ENCODE data around the gene YKT6.
A peak's percentile ranks its signal among the peaks of the same experiment; 100 is the strongest.

Gene YKT6

GRCh38 chr7:44176486-44176885 is 24.3 kb upstream of the YKT6 start:
- TF ChIP-seq KLF10 (tag by site-specific recombination; IDR thresholded peaks at IDR 0.05) (no peak), SP7 (tag by site-specific recombination; IDR thresholded peaks at IDR 0.05) (no peak), SETDB1 (IDR thresholded peaks at IDR 0.05; ENCODE audit: insufficient read length, low read length) (no peak), ZNF670 (tag by site-specific recombination; IDR thresholded peaks at IDR 0.05; ENCODE audit: low read depth) (no peak), BCL11A (tag by site-specific recombination; IDR thresholded peaks at IDR 0.05; ENCODE audit: low read depth) (no peak), ZNF510 (tag by site-specific recombination; IDR thresholded peaks at IDR 0.05; ENCODE audit: insufficient replicate concordance) (no peak), ZNF366 (tag by site-specific recombination; conservative IDR thresholded peaks at IDR 0.05) (no peak), MZF1 (tag by site-specific recombination; IDR thresholded peaks at IDR 0.05; ENCODE audit: borderline replicate concordance) (no peak), IKZF3 (tag by site-specific recombination; IDR thresholded peaks at IDR 0.05) (no peak), ZNF10 (tag by site-specific recombination; IDR thresholded peaks at IDR 0.05) (no peak), ZEB2 (tag by site-specific recombination; IDR thresholded peaks at IDR 0.05) (no peak)
- H3K36me3 ChIP-seq (ENCODE audit: control insufficient read depth in 2 of 2, insufficient read depth in 1 of 2, low read length in 2 of 2): no peaks in the 10 kb centered on the region
- CTCF ChIA-PET: interaction anchor here (0.5 to 0.6 kb wide), 2 partner anchors 21 to 66 kb away, joined by 3 to 4 read pairs; no protein-coding TSS in a partner anchor
- H3K4me1 ChIP-seq (ENCODE audit: control insufficient read depth, insufficient read depth, low read length): peaks cover 7% of the 10 kb centered on the region; the same call in 1 of the 2 replicates
- H3K9me3 ChIP-seq (ENCODE audit: control insufficient read depth, insufficient read depth, low read depth, low read length): no peaks in the 10 kb centered on the region
- no peak overlapping the region for H3K4me3 ChIP-seq (ENCODE audit: low read depth, low read length)
- no peak overlapping the region for H3K27ac ChIP-seq (ENCODE audit: extremely low read depth, low read depth, low read length)
- POLR2A ChIA-PET: no interaction called here

DNA sequence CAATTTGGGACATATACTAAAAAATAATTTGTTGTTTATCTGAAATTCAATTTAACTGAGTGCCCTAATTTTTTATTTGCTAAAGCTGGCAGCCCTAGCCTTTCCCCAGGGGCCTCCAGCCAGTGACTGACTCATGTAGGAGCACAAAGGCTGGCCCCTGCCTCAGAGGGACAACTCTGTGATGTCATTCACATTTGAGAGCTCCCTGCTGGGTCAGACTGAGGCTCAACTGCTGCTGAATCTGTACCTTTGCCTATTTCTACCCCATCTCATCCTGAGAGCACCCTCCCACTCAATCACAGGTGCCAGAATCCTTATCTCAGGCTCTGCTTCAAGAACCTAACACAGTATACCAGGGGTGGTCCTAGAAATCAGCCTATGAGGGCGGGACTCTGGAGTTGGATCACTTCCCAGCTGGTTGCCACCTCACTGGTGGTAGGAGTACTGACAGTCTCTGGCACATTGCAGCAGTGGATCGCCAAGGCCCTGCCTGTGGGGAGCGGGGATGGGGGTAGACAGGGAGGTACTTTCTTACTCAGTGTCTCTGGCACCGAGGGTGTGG is 23.1 kb upstream of the YKT6 start:
- H3K36me3 ChIP-seq (ENCODE audit: control insufficient read depth in 2 of 2, insufficient read depth in 1 of 2, low read length in 2 of 2): no peaks in the 10 kb centered on the region
- H3K4me1 ChIP-seq (ENCODE audit: control insufficient read depth, insufficient read depth, low read length): peaks cover 7% of the 10 kb centered on the region; the same call in 1 of the 2 replicates
- no peak overlapping the region for H3K27ac ChIP-seq (ENCODE audit: extremely low read depth, low read depth, low read length)
- H3K9me3 ChIP-seq (ENCODE audit: control insufficient read depth, insufficient read depth, low read depth, low read length): no peaks in the 10 kb centered on the region
- CTCF ChIA-PET: interaction anchor here (0.7 to 0.9 kb wide), 2 partner anchors 20 to 105 kb away, joined by 3 read pairs; no protein-coding TSS in a partner anchor
- no peak overlapping the region for H3K4me3 ChIP-seq (ENCODE audit: low read depth, low read length)
- POLR2A ChIA-PET: no interaction called here
- peak; percentile 82 for TF ChIP-seq ZIC2 (tag by site-specific recombination; IDR thresholded peaks at IDR 0.05)
- TF ChIP-seq ZNF274 (IDR thresholded peaks at IDR 0.05; ENCODE audit: low read length): no peak
- TF ChIP-seq ZNF274 (tag by site-specific recombination; IDR thresholded peaks at IDR 0.05; ENCODE audit: borderline replicate concordance): no peak
- TF ChIP-seq ZBTB7A (tag by site-specific recombination; IDR thresholded peaks at IDR 0.05; ENCODE audit: low read depth): no peak
- TF ChIP-seq, protein P1, sequence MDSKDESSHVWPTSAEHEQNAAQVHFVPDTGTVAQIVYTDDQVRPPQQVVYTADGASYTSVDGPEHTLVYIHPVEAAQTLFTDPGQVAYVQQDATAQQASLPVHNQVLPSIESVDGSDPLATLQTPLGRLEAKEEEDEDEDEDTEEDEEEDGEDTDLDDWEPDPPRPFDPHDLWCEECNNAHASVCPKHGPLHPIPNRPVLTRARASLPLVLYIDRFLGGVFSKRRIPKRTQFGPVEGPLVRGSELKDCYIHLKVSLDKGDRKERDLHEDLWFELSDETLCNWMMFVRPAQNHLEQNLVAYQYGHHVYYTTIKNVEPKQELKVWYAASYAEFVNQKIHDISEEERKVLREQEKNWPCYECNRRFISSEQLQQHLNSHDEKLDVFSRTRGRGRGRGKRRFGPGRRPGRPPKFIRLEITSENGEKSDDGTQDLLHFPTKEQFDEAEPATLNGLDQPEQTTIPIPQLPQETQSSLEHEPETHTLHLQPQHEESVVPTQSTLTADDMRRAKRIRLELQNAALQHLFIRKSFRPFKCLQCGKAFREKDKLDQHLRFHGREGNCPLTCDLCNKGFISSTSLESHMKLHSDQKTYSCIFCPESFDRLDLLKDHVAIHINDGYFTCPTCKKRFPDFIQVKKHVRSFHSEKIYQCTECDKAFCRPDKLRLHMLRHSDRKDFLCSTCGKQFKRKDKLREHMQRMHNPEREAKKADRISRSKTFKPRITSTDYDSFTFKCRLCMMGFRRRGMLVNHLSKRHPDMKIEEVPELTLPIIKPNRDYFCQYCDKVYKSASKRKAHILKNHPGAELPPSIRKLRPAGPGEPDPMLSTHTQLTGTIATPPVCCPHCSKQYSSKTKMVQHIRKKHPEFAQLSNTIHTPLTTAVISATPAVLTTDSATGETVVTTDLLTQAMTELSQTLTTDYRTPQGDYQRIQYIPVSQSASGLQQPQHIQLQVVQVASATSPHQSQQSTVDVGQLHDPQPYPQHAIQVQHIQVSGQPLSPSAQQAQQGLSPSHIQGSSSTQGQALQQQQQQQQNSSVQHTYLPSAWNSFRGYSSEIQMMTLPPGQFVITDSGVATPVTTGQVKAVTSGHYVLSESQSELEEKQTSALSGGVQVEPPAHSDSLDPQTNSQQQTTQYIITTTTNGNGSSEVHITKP (tag by site-specific recombination; IDR thresholded peaks at IDR 0.05): peak; percentile 71
- no peak for TF ChIP-seq ZBTB1 (tag by site-specific recombination; IDR thresholded peaks at IDR 0.05)
- TF ChIP-seq ZBTB8A (tag by site-specific recombination; IDR thresholded peaks at IDR 0.05): peak; percentile 48
- TF ChIP-seq ZBTB48 (tag by site-specific recombination; IDR thresholded peaks at IDR 0.05): peak; percentile 85
- peak; percentile 28; the same call in 1 of the 2 replicates for TF ChIP-seq FEZF1 (tag by site-specific recombination; IDR thresholded peaks at IDR 0.05)
- TF ChIP-seq ZNF768 (tag by site-specific recombination; IDR thresholded peaks at IDR 0.05): no peak
- TF ChIP-seq, protein P2, sequence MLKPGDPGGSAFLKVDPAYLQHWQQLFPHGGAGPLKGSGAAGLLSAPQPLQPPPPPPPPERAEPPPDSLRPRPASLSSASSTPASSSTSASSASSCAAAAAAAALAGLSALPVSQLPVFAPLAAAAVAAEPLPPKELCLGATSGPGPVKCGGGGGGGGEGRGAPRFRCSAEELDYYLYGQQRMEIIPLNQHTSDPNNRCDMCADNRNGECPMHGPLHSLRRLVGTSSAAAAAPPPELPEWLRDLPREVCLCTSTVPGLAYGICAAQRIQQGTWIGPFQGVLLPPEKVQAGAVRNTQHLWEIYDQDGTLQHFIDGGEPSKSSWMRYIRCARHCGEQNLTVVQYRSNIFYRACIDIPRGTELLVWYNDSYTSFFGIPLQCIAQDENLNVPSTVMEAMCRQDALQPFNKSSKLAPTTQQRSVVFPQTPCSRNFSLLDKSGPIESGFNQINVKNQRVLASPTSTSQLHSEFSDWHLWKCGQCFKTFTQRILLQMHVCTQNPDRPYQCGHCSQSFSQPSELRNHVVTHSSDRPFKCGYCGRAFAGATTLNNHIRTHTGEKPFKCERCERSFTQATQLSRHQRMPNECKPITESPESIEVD (tag by site-specific recombination; IDR thresholded peaks at IDR 0.05): no peak; the same call in 1 of the 2 replicates
- TF ChIP-seq ZXDB (tag by site-specific recombination; IDR thresholded peaks at IDR 0.05): 0 out of 2 replicates have a peak, but pooled peaks have one; percentile 38
- TF ChIP-seq ZBTB21 (tag by site-specific recombination; IDR thresholded peaks at IDR 0.05): peak; percentile 88
- no peak for TF ChIP-seq ZNF624 (tag by site-specific recombination; IDR thresholded peaks at IDR 0.05)
- no peak for TF ChIP-seq ZNF777 (tag by site-specific recombination; IDR thresholded peaks at IDR 0.05; ENCODE audit: borderline replicate concordance)
- TF ChIP-seq ZNF677 (tag by site-specific recombination; IDR thresholded peaks at IDR 0.05): no peak
- no peak for TF ChIP-seq ZNF311 (tag by site-specific recombination; IDR thresholded peaks at IDR 0.05; ENCODE audit: borderline replicate concordance)
- 0 out of 2 replicates have a peak, but pooled peaks have one; percentile 30 for TF ChIP-seq ZFP69B (tag by site-specific recombination; IDR thresholded peaks at IDR 0.05)
- TF ChIP-seq ZNF600 (tag by site-specific recombination; IDR thresholded peaks at IDR 0.05): peak; percentile 47; the same call in 1 of the 2 replicates

Data from HEK293 (cell line).